Loucy (cell line): ENCODE results near the gene CCDC102A.

Experiments used
- CTCF ChIP-seq: fragments of 200-600 bp; sonication (generic); conservative IDR thresholded peaks from 2 replicates; pipeline ENCODE4 v1.5.1; 2014; ENCODE audit warnings: mild to moderate bottlenecking, antibody characterized with exemption, low read length
- EZH2phosphoT487 ChIP-seq: fragments of 200-600 bp; IDR thresholded peaks from 2 replicates; pipeline ENCODE4 v1.6.1; 2018; ENCODE audit warnings: antibody characterized with exemption, mild to moderate bottlenecking, moderate library complexity, borderline replicate concordance

- TF ChIP-seq CTCF: no peak
- TF ChIP-seq EZH2phosphoT487: no peak
Measured at GRCh38 chr16:57514371-57514770, 22.0 kb downstream of the CCDC102A start.
